ENCODE data around the gene ZNF766. TPM values are rescaled to one million over a fixed set of nuclear protein-coding genes. Genes with fewer than 3 reads are reported as not detected.

The ZNF766 gene
- total RNA-seq, 1 experiment from 2014 or later = 17.9 TPM

DNA sequence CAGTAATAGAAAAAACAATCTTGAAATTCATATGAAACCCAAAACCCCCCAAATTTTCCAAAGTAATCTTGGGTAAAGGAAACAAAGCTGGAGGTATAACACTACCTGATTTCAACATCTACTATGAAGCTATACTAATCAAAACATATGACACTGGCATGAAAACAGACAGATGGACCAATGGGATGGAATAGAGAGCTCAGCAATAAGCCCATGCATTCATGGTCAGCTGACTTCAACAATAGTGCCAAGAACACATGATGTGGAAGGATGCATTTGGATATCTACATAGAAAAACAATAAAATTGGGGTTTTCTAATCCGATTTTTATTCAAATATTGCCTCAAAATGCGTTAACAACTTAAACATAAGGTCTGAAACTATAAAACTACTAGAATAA is 32.2 kb upstream of the ZNF766 start:
- no peaks in the 10 kb centered on the region for H3K27me3 ChIP-seq (ENCODE audit: insufficient read depth, low read length)
- BruUV-seq (replicated peaks) = no TSS peak
- TF ChIP-seq EGR1 (IDR thresholded peaks at IDR 0.05; ENCODE audit: low read depth) = no peak
- TF ChIP-seq ELF1 (IDR thresholded peaks at IDR 0.05; ENCODE audit: borderline replicate concordance, low read depth) = no peak
- TF ChIP-seq POLR2A (IDR thresholded peaks at IDR 0.05; ENCODE audit: borderline replicate concordance, extremely low read depth, insufficient read depth, insufficient read length) = no peak
- TF ChIP-seq, protein P1, sequence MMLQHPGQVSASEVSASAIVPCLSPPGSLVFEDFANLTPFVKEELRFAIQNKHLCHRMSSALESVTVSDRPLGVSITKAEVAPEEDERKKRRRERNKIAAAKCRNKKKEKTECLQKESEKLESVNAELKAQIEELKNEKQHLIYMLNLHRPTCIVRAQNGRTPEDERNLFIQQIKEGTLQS (IDR thresholded peaks at IDR 0.05) = no peak
- TF ChIP-seq FOSL1 (IDR thresholded peaks at IDR 0.05; ENCODE audit: low read depth) = no peak
- no peak for TF ChIP-seq SIN3A (IDR thresholded peaks at IDR 0.05; ENCODE audit: low read depth)
- TF ChIP-seq ZBTB33 (IDR thresholded peaks at IDR 0.05; ENCODE audit: extremely low read depth, insufficient replicate concordance, low read length) = no peak
- no peak for TF ChIP-seq ZFX (IDR thresholded peaks at IDR 0.05)
- no peak for TF ChIP-seq EZH2phosphoT487 (IDR thresholded peaks at IDR 0.05; ENCODE audit: borderline replicate concordance)
- TF ChIP-seq, protein P2, sequence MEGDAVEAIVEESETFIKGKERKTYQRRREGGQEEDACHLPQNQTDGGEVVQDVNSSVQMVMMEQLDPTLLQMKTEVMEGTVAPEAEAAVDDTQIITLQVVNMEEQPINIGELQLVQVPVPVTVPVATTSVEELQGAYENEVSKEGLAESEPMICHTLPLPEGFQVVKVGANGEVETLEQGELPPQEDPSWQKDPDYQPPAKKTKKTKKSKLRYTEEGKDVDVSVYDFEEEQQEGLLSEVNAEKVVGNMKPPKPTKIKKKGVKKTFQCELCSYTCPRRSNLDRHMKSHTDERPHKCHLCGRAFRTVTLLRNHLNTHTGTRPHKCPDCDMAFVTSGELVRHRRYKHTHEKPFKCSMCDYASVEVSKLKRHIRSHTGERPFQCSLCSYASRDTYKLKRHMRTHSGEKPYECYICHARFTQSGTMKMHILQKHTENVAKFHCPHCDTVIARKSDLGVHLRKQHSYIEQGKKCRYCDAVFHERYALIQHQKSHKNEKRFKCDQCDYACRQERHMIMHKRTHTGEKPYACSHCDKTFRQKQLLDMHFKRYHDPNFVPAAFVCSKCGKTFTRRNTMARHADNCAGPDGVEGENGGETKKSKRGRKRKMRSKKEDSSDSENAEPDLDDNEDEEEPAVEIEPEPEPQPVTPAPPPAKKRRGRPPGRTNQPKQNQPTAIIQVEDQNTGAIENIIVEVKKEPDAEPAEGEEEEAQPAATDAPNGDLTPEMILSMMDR (IDR thresholded peaks at IDR 0.05 in 2 of 3, conservative IDR thresholded peaks at IDR 0.05 in 1 of 3; ENCODE audit: borderline replicate concordance in 1 of 3, insufficient read depth in 1 of 3, low read depth in 2 of 3, low read length in 2 of 3) = no peak
- no peak for TF ChIP-seq ZNF274 (IDR thresholded peaks at IDR 0.05; ENCODE audit: low read depth, low read length)
- TF ChIP-seq RAD21 (IDR thresholded peaks at IDR 0.05; ENCODE audit: low read depth) = no peak
- TF ChIP-seq, protein P3, sequence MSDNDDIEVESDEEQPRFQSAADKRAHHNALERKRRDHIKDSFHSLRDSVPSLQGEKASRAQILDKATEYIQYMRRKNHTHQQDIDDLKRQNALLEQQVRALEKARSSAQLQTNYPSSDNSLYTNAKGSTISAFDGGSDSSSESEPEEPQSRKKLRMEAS (IDR thresholded peaks at IDR 0.05) = no peak
- TF ChIP-seq SP1 (IDR thresholded peaks at IDR 0.05; ENCODE audit: low read depth) = no peak
- no peak for TF ChIP-seq CEBPB (IDR thresholded peaks at IDR 0.05; ENCODE audit: low read depth)
- TF ChIP-seq YY1 (IDR thresholded peaks at IDR 0.05; ENCODE audit: extremely low read depth, insufficient replicate concordance, low read depth, low read length) = no peak
- no peak for TF ChIP-seq SRF (IDR thresholded peaks at IDR 0.05; ENCODE audit: low read depth)
- TF ChIP-seq JUND (IDR thresholded peaks at IDR 0.05) = no peak
- ChIA-PET POLR2A (no interaction called here), CTCF (interaction anchor here (1.1 to 1.2 kb wide), 2 partner anchors 98 to 459 kb away, joined by 3 to 4 read pairs; partner anchors contain the start of gene ZNF616), RAD21 (ENCODE audit: low non-redundant PET in 1 of 2, low total read pairs in 2 of 2, uncharacterized antibody in 2 of 2, unreplicated experiment in 2 of 2) (no interaction called here)
- no peak overlapping the region for H3K27ac ChIP-seq (ENCODE audit: low read depth, low read length)
- no peak overlapping the region for H3K4me3 ChIP-seq (replicated peaks in 1 of 2; ENCODE audit: low read depth in 1 of 2, low read length in 2 of 2)
- no peak overlapping the region for H2AFZ ChIP-seq (ENCODE audit: low read depth, low read length, poor library complexity, severe bottlenecking)
- intact Hi-C loops (cut with micrococcal nuclease) = loop anchor here (1.0 to 10.0 kb wide), 2 partner anchors 98 to 452 kb away; partner anchors contain the start of gene ZNF616
- no peak for DNase-seq (ENCODE audit: low read depth, low spot score)
- H3K36me3 ChIP-seq (ENCODE audit: control insufficient read depth in 1 of 2, insufficient read depth in 2 of 2, low read length in 2 of 2) = no peaks in the 10 kb centered on the region
- H3K9me2 ChIP-seq (ENCODE audit: insufficient read depth) = no peaks in the 10 kb centered on the region
- no peaks in the 10 kb centered on the region for H3K79me2 ChIP-seq (ENCODE audit: insufficient read depth, low read length)
- no peaks in the 10 kb centered on the region for H3K9me3 ChIP-seq (ENCODE audit: control insufficient read depth in 1 of 2, insufficient read depth in 1 of 2, low read depth in 1 of 2, low read length in 2 of 2)
- no peak overlapping the region for H3K9ac ChIP-seq (ENCODE audit: low read length)
- H3K4me1 ChIP-seq (ENCODE audit: control insufficient read depth in 1 of 2, insufficient read depth in 2 of 2, low read length in 2 of 2) = no peaks in the 10 kb centered on the region
- H4K20me1 ChIP-seq (ENCODE audit: insufficient read depth) = no peaks in the 10 kb centered on the region
- H3K4me2 ChIP-seq (ENCODE audit: low read length) = no peak overlapping the region
- no peak for ATAC-seq

Measured in HCT116 (cell line).